Dendritic cell treated with granulocyte-macrophage colony-stimulating factor and Interleukin-4, amounts not matched to agents 40 ng/mL and 50 ng/mL, for 4 days (primary cell): Measurements from ENCODE around the gene AHRR.

ENCODE experiments used
- H3K27ac Mint-ChIP-seq: one replicate; pipeline ENCODE4 v1.8.0; 2022; ENCODE audit warnings: mild to moderate bottlenecking, mixed read lengths
- H3K27me3 Mint-ChIP-seq: one replicate; pipeline ENCODE4 v1.8.0; 2022; ENCODE audit warnings: mild to moderate bottlenecking, mixed read lengths
- H3K36me3 Mint-ChIP-seq: one replicate; pipeline ENCODE4 v1.8.0; 2022; ENCODE audit warnings: low read depth, mixed read lengths
- H3K4me1 Mint-ChIP-seq: one replicate; pipeline ENCODE4 v1.8.0; 2022; ENCODE audit warnings: low read depth, mixed read lengths
- H3K4me3 Mint-ChIP-seq: one replicate; pipeline ENCODE4 v1.8.0; 2022; ENCODE audit warnings: mild to moderate bottlenecking, moderate library complexity, mixed read lengths
- H3K9me3 Mint-ChIP-seq: one replicate; pipeline ENCODE4 v1.8.0; 2022; ENCODE audit warnings: mixed read lengths
- intact Hi-C: fragments of 100-400 bp; cut with micrococcal nuclease; formaldehyde crosslinking; loops from one replicate; pipeline ENCODE4 v1.15.0; 2022

The AHRR gene

GRCh38 chr5:351084-351920 lies 29.8 kb downstream of the AHRR start:
- H3K27ac Mint-ChIP-seq = no peak overlapping the region

GRCh38 chr5:351921-352245 lies 30.4 kb downstream of the AHRR start:
- intact Hi-C loops = no loop called here
- Mint-ChIP-seq H3K27me3 (peaks cover 3% of the 10 kb centered on the region), H3K36me3 (peaks cover 90% of the 10 kb centered on the region), H3K4me1 (peaks cover 50% of the 10 kb centered on the region), H3K4me3 (no peak overlapping the region), H3K9me3 (no peaks in the 10 kb centered on the region), H3K27ac (no peak overlapping the region)

More at GRCh38 chr5:351084-351920, 29.8 kb downstream of the AHRR start:
- H3K27me3 Mint-ChIP-seq = peaks cover 3% of the 10 kb centered on the region
- H3K4me1 Mint-ChIP-seq = peaks cover 56% of the 10 kb centered on the region
- H3K4me3 Mint-ChIP-seq = no peak overlapping the region
- intact Hi-C loops = no loop called here
- no peaks in the 10 kb centered on the region for H3K9me3 Mint-ChIP-seq
- peaks cover 94% of the 10 kb centered on the region for H3K36me3 Mint-ChIP-seq

GRCh38 chr5:352639-353611 lies 31.4 kb downstream of the AHRR start:
- Mint-ChIP-seq H3K27me3 (peaks cover 3% of the 10 kb centered on the region), H3K36me3 (peaks cover 80% of the 10 kb centered on the region), H3K4me3 (no peak overlapping the region), H3K4me1 (peaks cover 40% of the 10 kb centered on the region), H3K9me3 (no peaks in the 10 kb centered on the region), H3K27ac (peak overlapping the region; percentile 4)
- intact Hi-C loops = no loop called here

- peak overlapping the region; percentile 36 for H3K27ac Mint-ChIP-seq
- H3K27me3 Mint-ChIP-seq = peaks cover 1% of the 10 kb centered on the region
- no peak overlapping the region for H3K4me3 Mint-ChIP-seq
- no peaks in the 10 kb centered on the region for H3K9me3 Mint-ChIP-seq
- intact Hi-C loops = no loop called here
- H3K36me3 Mint-ChIP-seq = peaks cover 70% of the 10 kb centered on the region
- peaks cover 30% of the 10 kb centered on the region for H3K4me1 Mint-ChIP-seq
Measured at GRCh38 chr5:353612-354580, 32.4 kb downstream of the AHRR start.

- intact Hi-C loops = no loop called here
- peak overlapping the region; percentile 77 for H3K27ac Mint-ChIP-seq
- no peaks in the 10 kb centered on the region for H3K9me3 Mint-ChIP-seq
- H3K36me3 Mint-ChIP-seq = peaks cover 69% of the 10 kb centered on the region
- peaks cover 35% of the 10 kb centered on the region for H3K4me1 Mint-ChIP-seq
- no peak overlapping the region for H3K4me3 Mint-ChIP-seq
- peaks cover 1% of the 10 kb centered on the region for H3K27me3 Mint-ChIP-seq
Measured at GRCh38 chr5:354581-355378, 33.3 kb downstream of the AHRR start.

- Mint-ChIP-seq H3K4me3 (no peak overlapping the region), H3K27me3 (peaks cover 1% of the 10 kb centered on the region), H3K27ac (peak overlapping the region; percentile 77), H3K9me3 (no peaks in the 10 kb centered on the region), H3K36me3 (peaks cover 69% of the 10 kb centered on the region), H3K4me1 (peaks cover 37% of the 10 kb centered on the region)
- intact Hi-C loops = no loop called here
Measured at GRCh38 chr5:355379-355935, 33.9 kb downstream of the AHRR start.

GRCh38 chr5:355958-356357 lies 34.4 kb downstream of the AHRR start:
- Mint-ChIP-seq H3K27ac (peak overlapping the region; percentile 77), H3K27me3 (no peaks in the 10 kb centered on the region), H3K36me3 (peaks cover 69% of the 10 kb centered on the region), H3K4me1 (peaks cover 39% of the 10 kb centered on the region), H3K9me3 (no peaks in the 10 kb centered on the region), H3K4me3 (no peak overlapping the region)
- intact Hi-C loops = no loop called here

GRCh38 chr5:359301-359897 lies 37.9 kb downstream of the AHRR start:
- Mint-ChIP-seq H3K27ac (peak overlapping the region; percentile 95), H3K4me1 (peaks cover 68% of the 10 kb centered on the region), H3K9me3 (peaks cover 8% of the 10 kb centered on the region), H3K27me3 (no peaks in the 10 kb centered on the region), H3K4me3 (no peak overlapping the region), H3K36me3 (peaks cover 74% of the 10 kb centered on the region)
- intact Hi-C loops = no loop called here

GRCh38 chr5:360257-361027 lies 38.9 kb downstream of the AHRR start:
- H3K9me3 Mint-ChIP-seq = peaks cover 14% of the 10 kb centered on the region
- intact Hi-C loops = no loop called here
- H3K36me3 Mint-ChIP-seq = peaks cover 74% of the 10 kb centered on the region
- peak overlapping the region; percentile 45 for H3K4me3 Mint-ChIP-seq
- no peaks in the 10 kb centered on the region for H3K27me3 Mint-ChIP-seq
- H3K27ac Mint-ChIP-seq = peak overlapping the region; percentile 95
- H3K4me1 Mint-ChIP-seq = peaks cover 57% of the 10 kb centered on the region

GRCh38 chr5:362189-362588 lies 40.7 kb downstream of the AHRR start:
- H3K4me1 Mint-ChIP-seq = peaks cover 56% of the 10 kb centered on the region
- intact Hi-C loops = no loop called here
- H3K4me3 Mint-ChIP-seq = no peak overlapping the region
- H3K27me3 Mint-ChIP-seq = no peaks in the 10 kb centered on the region
- peaks cover 14% of the 10 kb centered on the region for H3K9me3 Mint-ChIP-seq
- H3K36me3 Mint-ChIP-seq = peaks cover 73% of the 10 kb centered on the region
- peak overlapping the region; percentile 95 for H3K27ac Mint-ChIP-seq

GRCh38 chr5:362978-363765 lies 41.7 kb downstream of the AHRR start:
- peaks cover 81% of the 10 kb centered on the region for H3K36me3 Mint-ChIP-seq
- peak overlapping the region; percentile 95 for H3K27ac Mint-ChIP-seq
- H3K4me3 Mint-ChIP-seq = no peak overlapping the region
- intact Hi-C loops = no loop called here
- no peaks in the 10 kb centered on the region for H3K27me3 Mint-ChIP-seq
- H3K4me1 Mint-ChIP-seq = peaks cover 66% of the 10 kb centered on the region
- peaks cover 14% of the 10 kb centered on the region for H3K9me3 Mint-ChIP-seq
